ENCODE data around the gene PNPLA6.
A peak's percentile ranks its signal among the peaks of the same experiment; 100 is the strongest.

The PNPLA6 gene

DNA sequence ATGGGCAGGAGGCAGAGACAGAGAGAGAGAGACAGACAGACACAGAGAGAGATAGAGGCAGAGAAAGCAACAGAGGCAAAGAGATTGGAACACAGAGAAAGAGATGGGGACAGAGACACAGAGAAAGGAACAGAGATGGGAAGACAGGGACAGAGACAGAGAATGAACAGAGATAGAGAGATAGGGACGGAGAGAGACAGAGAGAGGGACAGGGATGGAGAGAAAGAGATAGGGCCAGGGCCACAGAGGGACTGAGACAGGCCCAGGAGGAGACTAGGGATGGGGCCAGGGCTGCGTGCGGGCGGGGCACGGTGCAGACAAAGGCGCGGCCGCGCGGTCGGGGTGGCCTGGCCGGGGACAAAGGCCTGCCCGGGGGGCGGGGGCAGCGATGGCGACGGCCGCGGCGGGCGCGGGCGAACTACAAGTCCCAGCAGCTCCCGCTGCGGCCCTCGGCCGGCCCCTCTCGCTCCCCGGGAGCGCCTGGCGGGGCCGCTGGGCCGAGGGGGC lies 19.8 kb upstream of the PNPLA6 start, which contains the start of gene ZNF358:
Gene ZNF358, plus strand, starts transcription at position 459 of the 507 bp plus-strand sequence. CDS start 3,140 bp downstream, outside the sequence.
- DNase-seq (ENCODE audit: low read depth), result no peak

DNA sequence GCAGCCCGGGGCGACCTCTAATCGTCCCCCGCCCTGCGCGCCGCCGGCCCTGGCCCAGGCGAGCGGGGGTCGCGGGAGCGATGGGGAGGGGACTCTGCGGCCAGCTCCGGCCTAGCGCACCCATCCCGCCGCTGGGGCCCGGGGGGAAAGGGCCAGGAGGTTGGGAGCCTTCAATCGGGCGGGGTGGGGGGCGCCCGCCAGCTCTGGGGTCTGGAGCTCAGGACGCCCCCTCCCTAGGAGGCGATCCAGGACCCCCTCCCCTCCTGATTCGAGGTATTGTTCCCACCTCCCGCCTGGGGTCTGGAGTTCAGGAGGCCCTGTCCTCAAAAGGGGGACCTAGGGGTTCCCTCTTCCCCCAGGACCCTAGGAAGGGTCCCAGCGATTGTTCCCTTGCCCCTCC lies 19.2 kb upstream of the PNPLA6 start:
- DNase-seq (ENCODE audit: low read depth), result no peak

- no peak for DNase-seq (ENCODE audit: low read depth)
These were observed 18.6 kb upstream of the PNPLA6 start for GRCh38 chr19:7516878-7517277.

- DNase-seq (ENCODE audit: low read depth), result no peak
These were observed 16.0 kb upstream of the PNPLA6 start for GRCh38 chr19:7519361-7520130.

GRCh38 chr19:7520131-7521051 lies 15.1 kb upstream of the PNPLA6 start:
- DNase-seq (ENCODE audit: low read depth), result no peak

GRCh38 chr19:7521551-7522071 lies 13.9 kb upstream of the PNPLA6 start:
- no peak for DNase-seq (ENCODE audit: low read depth)

DNA sequence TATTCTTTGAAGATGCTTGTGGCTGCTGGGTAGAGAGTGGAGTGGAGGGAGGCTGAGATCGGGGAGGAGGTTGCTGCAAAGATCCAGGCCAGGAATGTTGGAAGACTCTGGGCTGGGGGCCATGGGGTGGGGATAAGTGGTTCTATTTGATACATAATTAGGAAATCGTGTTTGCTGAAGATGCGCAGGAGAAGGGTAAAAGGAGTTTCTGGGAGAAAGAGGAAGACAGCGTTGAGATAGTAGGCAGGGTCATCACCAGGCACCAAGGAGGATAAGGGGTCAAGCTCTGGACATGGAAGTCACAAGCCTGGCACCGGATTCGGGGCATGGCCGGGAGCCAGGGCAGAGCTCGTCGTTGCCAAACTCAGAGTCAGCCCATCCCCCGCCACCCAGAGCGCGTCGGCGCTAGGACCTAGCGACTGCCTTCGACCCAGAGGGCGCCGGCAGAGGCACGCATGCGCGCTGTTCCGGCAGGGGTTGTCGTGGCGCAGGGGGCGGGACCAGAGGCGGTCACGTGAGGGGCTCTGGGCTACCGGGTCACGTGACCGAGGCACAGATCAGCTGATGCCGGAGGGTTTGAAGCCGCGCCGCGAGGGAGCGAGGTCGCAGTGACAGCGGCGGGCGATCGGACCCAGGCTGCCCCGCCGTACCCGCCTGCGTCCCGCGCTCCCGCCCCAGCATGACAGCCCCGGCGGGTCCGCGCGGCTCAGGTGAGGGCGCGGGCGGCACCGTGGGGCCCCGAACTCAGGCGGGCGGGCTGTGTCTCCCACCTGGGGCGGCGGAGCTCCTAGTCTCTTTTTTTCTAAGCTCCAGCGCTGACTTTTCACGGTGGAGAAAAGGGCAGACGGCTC lies 13.2 kb upstream of the PNPLA6 start, which contains the start of gene MCOLN1:
Gene MCOLN1, plus strand, starts transcription at position 553 of the 851 bp plus-strand sequence. Its CDS starts 127 bp downstream, at position 680.
- peak; percentile 91 for DNase-seq (ENCODE audit: low read depth)

DNA sequence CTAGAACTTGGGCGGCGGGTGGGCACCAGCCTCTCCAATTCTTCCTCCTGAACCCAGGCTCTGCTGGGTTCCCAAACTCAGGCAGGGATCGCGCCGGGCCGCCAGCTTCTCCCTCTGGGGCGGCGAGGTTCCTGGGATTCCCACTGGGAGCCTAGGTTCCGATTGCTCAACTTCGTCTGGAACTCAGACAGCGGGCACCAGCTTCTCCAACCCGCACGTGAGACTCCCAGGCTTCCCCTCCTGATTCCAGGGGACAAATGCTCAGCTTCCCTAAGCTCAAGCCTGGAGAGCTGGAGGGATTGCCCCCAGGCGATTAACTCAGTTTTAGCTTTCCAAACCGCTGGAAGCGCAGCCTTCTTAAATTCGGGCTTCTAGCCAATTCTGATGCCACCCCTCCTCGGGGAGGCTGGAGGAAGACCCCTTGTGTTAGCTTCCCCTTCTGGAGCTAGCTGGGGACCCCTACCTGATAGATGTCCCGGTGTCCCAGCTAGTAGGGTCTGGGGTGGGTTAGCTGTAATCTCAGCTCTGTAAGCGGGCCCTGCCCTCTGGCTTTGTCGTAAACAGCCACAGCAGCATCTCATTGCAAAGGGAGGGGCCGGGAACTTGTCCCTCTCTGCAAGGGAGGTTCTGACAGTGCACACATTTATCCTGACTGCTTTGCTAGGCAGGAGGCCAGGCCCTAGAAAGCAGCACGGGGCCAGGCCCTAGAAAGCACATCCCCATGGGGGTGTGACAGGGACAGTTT lies 12.4 kb upstream of the PNPLA6 start:
- DNase-seq (ENCODE audit: low read depth), result no peak

DNA sequence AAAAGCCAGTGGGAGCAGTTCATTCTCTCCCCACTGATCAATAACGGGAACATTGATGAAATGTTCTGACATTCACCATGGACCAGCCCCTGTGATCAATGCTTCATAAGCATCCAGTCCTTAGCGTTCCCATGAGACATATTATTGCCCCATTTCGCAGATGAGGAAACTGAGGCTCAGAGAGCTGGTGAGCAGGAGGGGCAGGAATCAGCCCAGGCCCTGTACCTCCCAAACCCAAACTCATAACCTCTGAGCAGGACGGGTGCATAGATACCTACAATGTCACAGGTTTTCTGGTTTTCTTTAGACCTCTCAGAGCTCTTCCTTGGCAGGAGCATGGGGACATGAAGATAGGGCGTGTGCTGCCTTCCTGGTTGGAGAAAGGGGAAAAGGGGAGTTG lies 11.0 kb upstream of the PNPLA6 start:
- no peak for DNase-seq (ENCODE audit: low read depth)

DNA sequence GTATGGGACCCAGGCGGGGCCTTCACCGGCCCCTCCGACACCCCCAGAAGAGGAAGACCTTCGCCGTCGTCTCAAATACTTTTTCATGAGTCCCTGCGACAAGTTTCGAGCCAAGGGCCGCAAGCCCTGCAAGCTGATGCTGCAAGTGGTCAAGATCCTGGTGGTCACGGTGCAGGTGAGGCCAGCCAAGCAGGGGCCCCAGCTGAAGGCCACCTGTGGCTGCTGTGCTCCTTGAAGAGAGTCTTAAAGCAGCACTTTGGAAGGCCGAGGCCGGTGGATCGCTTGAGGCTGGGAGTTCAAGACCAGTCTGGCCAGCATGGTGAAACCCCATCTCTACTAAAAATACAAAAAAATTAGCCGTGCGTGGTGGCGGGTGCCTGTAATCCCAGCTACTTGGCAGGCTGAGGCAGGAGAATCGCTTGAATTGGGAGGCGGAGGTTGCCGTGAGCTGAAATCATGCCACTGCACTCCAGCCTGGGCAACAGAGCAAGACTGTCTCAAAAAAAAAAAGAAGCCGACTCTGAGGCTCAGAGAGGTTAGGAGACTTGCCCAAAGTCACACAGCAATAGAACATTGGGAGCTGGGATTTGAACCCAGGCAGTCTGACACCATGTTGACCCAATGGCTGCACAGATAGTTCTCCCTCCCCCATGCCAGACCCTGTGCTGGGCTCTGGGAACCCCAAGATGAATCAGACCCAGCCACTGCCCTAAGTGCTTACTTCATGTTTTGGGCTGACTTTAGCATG lies 10.4 kb upstream of the PNPLA6 start:
- no peak for DNase-seq (ENCODE audit: low read depth)

DNA sequence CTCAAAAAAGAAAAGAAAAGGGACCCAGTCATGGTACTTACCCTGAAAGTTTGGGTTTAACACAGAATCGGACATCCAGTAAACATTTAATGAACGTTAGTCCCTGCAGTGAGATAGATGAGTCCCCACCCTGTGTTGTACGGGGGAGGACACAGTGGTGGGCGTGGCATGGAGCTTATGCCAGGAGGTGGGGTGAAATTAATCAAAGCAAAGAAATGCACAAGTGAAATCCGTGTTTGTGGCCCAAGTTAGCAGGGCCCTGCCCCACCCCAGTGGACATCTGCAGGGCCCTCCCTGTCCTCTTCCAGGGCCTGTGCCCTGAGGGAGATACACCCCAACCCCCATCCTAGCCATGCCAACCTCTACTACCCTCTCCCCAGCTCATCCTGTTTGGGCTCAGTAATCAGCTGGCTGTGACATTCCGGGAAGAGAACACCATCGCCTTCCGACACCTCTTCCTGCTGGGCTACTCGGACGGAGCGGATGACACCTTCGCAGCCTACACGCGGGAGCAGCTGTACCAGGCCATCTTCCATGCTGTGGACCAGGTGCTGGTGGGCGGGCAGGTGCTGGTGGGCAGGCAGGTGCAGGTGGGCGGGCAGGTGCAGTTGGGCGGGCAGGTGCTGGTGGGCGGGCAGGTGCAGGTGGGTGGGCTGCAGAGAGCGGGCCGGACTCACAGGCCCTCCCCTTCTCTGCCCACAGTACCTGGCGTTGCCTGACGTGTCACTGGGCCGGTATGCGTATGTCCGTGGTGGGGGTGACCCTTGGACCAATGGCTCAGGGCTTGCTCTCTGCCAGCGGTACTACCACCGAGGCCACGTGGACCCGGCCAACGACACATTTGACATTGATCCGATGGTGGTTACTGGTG lies 9.2 kb upstream of the PNPLA6 start:
- no peak for DNase-seq (ENCODE audit: low read depth)

DNA sequence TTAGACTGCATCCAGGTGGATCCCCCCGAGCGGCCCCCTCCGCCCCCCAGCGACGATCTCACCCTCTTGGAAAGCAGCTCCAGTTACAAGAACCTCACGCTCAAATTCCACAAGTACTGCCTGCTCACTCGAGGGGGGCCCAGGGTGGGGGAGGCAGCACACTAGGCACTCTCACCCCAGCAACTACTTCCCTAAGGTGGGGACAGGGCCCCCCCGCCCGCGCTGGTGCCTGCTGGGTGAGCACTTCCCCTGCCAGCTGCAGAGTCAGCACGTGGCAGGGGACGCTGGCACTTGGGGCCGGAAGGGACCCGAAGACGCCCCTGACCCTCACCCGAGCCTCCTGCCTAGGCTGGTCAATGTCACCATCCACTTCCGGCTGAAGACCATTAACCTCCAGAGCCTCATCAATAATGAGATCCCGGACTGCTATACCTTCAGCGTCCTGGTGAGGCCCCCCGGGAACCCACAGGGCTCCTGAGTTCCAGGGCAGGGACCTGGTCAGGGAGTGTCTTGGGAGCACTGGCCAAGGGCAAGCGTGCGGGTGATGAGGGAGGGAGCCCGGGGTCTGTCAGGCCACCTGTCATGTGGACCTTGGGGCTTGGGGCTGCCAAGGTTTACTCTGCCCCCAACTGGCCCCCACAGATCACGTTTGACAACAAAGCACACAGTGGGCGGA lies 7.9 kb upstream of the PNPLA6 start:
- DNase-seq (ENCODE audit: low read depth), result no peak

DNA sequence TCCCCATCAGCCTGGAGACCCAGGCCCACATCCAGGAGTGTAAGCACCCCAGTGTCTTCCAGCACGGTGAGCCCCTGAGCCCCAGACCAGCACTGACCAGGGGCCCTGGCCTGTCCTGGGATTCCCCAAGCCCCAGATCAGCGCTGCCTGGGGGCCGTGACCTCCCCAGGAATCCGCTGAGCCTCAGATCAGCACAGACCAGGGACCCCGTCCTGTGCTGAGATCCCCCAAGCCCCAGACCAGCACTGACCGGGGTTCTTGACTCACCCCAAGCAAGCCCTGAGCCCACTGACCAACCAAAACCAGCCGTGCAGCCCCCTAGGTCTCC lies 7.4 kb upstream of the PNPLA6 start:
- no peak for DNase-seq (ENCODE audit: low read depth)

GRCh38 chr19:7528522-7529245 lies 6.8 kb upstream of the PNPLA6 start:
- DNase-seq (ENCODE audit: low read depth), result no peak

GRCh38 chr19:7529246-7529600 lies 6.3 kb upstream of the PNPLA6 start:
- DNase-seq (ENCODE audit: low read depth), result no peak

GRCh38 chr19:7529610-7530490 lies 5.7 kb upstream of the PNPLA6 start:
- DNase-seq (ENCODE audit: low read depth), result no peak

- no peak for DNase-seq (ENCODE audit: low read depth)
These were observed 2.1 kb upstream of the PNPLA6 start for GRCh38 chr19:7533281-7533885.

All from CMK (cell line).